ENCODE measurements around the gene HHIPL1. TPM values are rescaled to one million over a fixed set of nuclear protein-coding genes. Genes with fewer than 3 reads are reported as not detected.

HHIPL1 gene
- total and polyA plus RNA-seq, 2 of the 8 experiments (the other 6 are each of a cell fraction or from before 2014, with no cell fraction given) = 1.5 to 2.6 TPM

DNA sequence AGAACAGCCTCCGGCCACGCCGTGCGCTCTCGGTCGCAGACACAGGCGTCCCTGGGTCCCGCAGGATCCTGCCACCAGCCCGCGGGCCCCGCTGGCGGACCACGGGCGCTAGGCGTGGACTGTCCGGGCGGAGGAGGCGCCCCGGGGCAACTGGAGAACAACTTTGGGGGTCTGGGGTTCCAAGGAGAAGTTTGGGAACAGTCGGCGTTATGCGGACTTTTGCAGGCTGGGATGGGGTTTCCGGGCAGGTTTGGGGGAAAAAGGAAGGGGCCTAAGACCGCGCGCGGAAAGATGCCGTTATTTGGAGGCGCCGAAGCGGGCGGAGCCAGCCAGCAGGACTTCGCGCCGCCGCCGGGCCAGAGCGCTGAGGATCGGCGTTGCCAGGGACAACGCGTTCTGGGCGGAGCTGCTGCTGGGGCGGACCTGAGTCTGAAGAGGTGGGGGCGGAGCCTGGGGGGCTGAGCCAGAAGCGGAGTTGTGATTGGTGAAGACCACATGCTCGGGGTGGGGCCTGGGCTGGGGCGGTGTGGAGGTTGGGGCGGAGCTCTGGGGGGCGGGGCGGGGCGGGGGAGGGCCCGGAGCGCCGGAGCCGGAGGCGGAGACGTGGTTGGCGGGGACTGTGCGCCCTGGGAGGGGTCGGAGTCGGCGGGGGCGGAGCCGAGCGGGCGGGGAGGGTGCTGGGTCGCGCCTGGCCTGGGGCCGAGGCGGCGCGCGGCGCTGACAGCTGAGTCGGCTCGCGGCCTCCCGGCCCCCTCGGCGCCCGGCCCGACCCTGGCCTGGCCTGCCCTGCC lies 38.9 kb downstream of the HHIPL1 start, which contains the start of gene CYP46A1:
CYP46A1 (plus strand) TSS at position 680 of the 791 bp plus-strand sequence. CDS start 120 bp downstream, outside the sequence.
- H2AFZ ChIP-seq (ENCODE audit: low read length) = no peak within 1 kb of the TSS; the same call in 1 of the 2 replicates
- H4K8ac ChIP-seq (ENCODE audit: extremely low read depth, insufficient read depth, low read length) = peak within 1 kb of the TSS; percentile 95; the same call in 1 of the 2 replicates
- no peak within 1 kb of the TSS for H3K14ac ChIP-seq (ENCODE audit: insufficient read length)
- peak within 1 kb of the TSS; percentile 59 to 100 (median 94) for H3K4me3 ChIP-seq (ENCODE audit: extremely low read depth in 1 of 4, insufficient read depth in 2 of 4, low read depth in 3 of 4, low read length in 4 of 4)
- ChIA-PET POLR2A (ENCODE audit: partially characterized antibody) (interaction anchor here (0.6 to 1.4 kb wide), 4 partner anchors 9 to 23 kb away, joined by 3 to 4 read pairs (median 3); no protein-coding TSS in a partner anchor), CTCF (ENCODE audit: partially characterized antibody) (interaction anchor here (0.6 to 3.3 kb wide), 15 partner anchors 11 to 425 kb away, joined by 3 to 26 read pairs (median 3); no protein-coding TSS in a partner anchor)
- no peak within 1 kb of the TSS for H3K4ac ChIP-seq (replicated peaks; ENCODE audit: insufficient read length, low read depth, low read length)
- no peaks in the 10 kb centered on the region for H3K27me3 ChIP-seq (replicated peaks in 1 of 4; ENCODE audit: control insufficient read depth in 3 of 4, extremely low read depth in 1 of 4, insufficient read depth in 3 of 4, low read length in 3 of 4)
- no peaks in the 10 kb centered on the region for H3K9me3 ChIP-seq (ENCODE audit: insufficient read depth in 2 of 2, low read depth in 1 of 2, low read length in 1 of 2)
- 0 out of 2 replicates have a peak within 1 kb of the TSS, but pooled peaks have one; percentile 72 for H2BK20ac ChIP-seq (ENCODE audit: low read length)
- H3K79me2 ChIP-seq (ENCODE audit: control insufficient read depth in 1 of 2, insufficient read depth in 2 of 2, low read length in 2 of 2) = no peaks in the 10 kb centered on the region
- H3K56ac ChIP-seq (replicated peaks; ENCODE audit: insufficient read length, low read depth, low read length) = peak within 1 kb of the TSS; percentile 21
- FAIRE-seq (peak; percentile 57), DNase-seq (ENCODE audit: low read depth in 1 of 2, low spot score in 2 of 2) (peak; percentile 99)
- peaks cover 9% of the 10 kb centered on the region for H3K23me2 ChIP-seq (ENCODE audit: low read depth, low read length)
- no peak within 1 kb of the TSS for H2AK5ac ChIP-seq (ENCODE audit: low read depth, low read length)
- no peak within 1 kb of the TSS for H2BK120ac ChIP-seq (replicated peaks; ENCODE audit: low read depth, low read length)
- no peaks in the 10 kb centered on the region for H3K79me1 ChIP-seq (ENCODE audit: low read depth, low read length)
- peak within 1 kb of the TSS; percentile 81; the same call in 1 of the 2 replicates for H2BK15ac ChIP-seq (ENCODE audit: low read length)
- 0 out of 2 replicates have a peak within 1 kb of the TSS, but pooled peaks have one; percentile 37 for H3K27ac ChIP-seq (ENCODE audit: low read depth, low read length)
- peak within 1 kb of the TSS; percentile 60; the same call in 1 of the 2 replicates for H3K18ac ChIP-seq (ENCODE audit: extremely low read depth, low read length)
- H4K20me1 ChIP-seq (replicated peaks in 1 of 2; ENCODE audit: control insufficient read depth in 1 of 2, insufficient read depth in 2 of 2, low read length in 2 of 2) = no peaks in the 10 kb centered on the region
- peak within 1 kb of the TSS; percentile 71; the same call in 1 of the 2 replicates for H2BK5ac ChIP-seq (ENCODE audit: low read depth, low read length)
- H3K23ac ChIP-seq (ENCODE audit: insufficient read length) = no peak within 1 kb of the TSS
- H3K4me2 ChIP-seq (ENCODE audit: insufficient read depth in 1 of 2, low read depth in 2 of 2, low read length in 2 of 2) = peak within 1 kb of the TSS; percentile 87 to 99
- peak within 1 kb of the TSS in 3 of 4 experiments; percentile 58 to 69 (median 64); a peak in 5 of 7 replicates for H3K9ac ChIP-seq (replicated peaks in 1 of 4; ENCODE audit: extremely low read depth in 1 of 4, low read depth in 3 of 4, low read length in 3 of 4)
- H3K4me1 ChIP-seq (replicated peaks in 1 of 4; ENCODE audit: control insufficient read depth in 3 of 4, insufficient read depth in 4 of 4, low read length in 3 of 4) = peaks cover 0 to 10% (median 9%) of the 10 kb centered on the region in 4 experiments; a peak in 6 of 7 replicates
- 1% methylated on average over 41 of the region's 83 CpGs; no CpG with 5 or more reads in 1 of the 2 experiments for WGBS, 2 experiments (ENCODE audit: extremely low coverage in 1 of 2, insufficient coverage in 1 of 2, insufficient read length in 1 of 2, insufficient replicate concordance in 2 of 2, low coverage in 1 of 2, low lambda C conversion rate in 2 of 2, missing lambda C conversion rate in 1 of 2)
- H4K91ac ChIP-seq (replicated peaks; ENCODE audit: insufficient read length, low read length) = peak within 1 kb of the TSS; percentile 87
- H3K36me3 ChIP-seq (ENCODE audit: control insufficient read depth in 2 of 4, insufficient read depth in 4 of 4, low read length in 3 of 4) = no peaks in the 10 kb centered on the region
- H2BK12ac ChIP-seq (ENCODE audit: low read depth, low read length) = no peak within 1 kb of the TSS
- peak within 1 kb of the TSS; percentile 10 for H4K5ac ChIP-seq (ENCODE audit: insufficient read length, low read depth, low read length)
- peak; percentile 57 to 61; a peak in 1 of 4 replicates for TF ChIP-seq SIN3A (conservative IDR thresholded peaks at IDR 0.05 in 1 of 2, IDR thresholded peaks at IDR 0.05 in 1 of 2; ENCODE audit: low read depth in 1 of 2, low read length in 2 of 2)
- TF ChIP-seq EGR1 (IDR thresholded peaks at IDR 0.05; ENCODE audit: borderline replicate concordance, low read depth, low read length) = 0 out of 2 replicates have a peak, but pooled peaks have one; percentile 5
- peak; percentile 67 for TF ChIP-seq KDM5A (IDR thresholded peaks at IDR 0.05; ENCODE audit: low read length)
- no peak for TF ChIP-seq GTF2F1 (IDR thresholded peaks at IDR 0.05; ENCODE audit: borderline replicate concordance, low read depth, low read length)
- TF ChIP-seq TAF1 (IDR thresholded peaks at IDR 0.05; ENCODE audit: low read depth, low read length) = peak; percentile 14; the same call in 1 of the 2 replicates
- TF ChIP-seq, protein P1, sequence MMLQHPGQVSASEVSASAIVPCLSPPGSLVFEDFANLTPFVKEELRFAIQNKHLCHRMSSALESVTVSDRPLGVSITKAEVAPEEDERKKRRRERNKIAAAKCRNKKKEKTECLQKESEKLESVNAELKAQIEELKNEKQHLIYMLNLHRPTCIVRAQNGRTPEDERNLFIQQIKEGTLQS (IDR thresholded peaks at IDR 0.05; ENCODE audit: insufficient read depth, low read depth, low read length) = peak; percentile 89
- TF ChIP-seq SRF (IDR thresholded peaks at IDR 0.05; ENCODE audit: low read depth, low read length) = peak; percentile 79
- TF ChIP-seq KDM1A (IDR thresholded peaks at IDR 0.05; ENCODE audit: borderline replicate concordance, low read length) = no peak
- TF ChIP-seq CREB1 (IDR thresholded peaks at IDR 0.05) = peak; percentile 97
- peak; percentile 55 for TF ChIP-seq PHF8 (conservative IDR thresholded peaks at IDR 0.05; ENCODE audit: low read depth, low read length)

All from H1 (cell line).